IPS-NIHi7 (cell line): ENCODE results near the gene CHPT1.
A peak's percentile ranks its signal among the peaks of the same experiment; 100 is the strongest.
"Not testable (repeated sequence)": the region's sequence is repeated elsewhere in the genome, so short reads cannot be mapped to it uniquely, and the experiment has no call there.

Source experiments
- DNase-seq: peaks from one replicate; pipeline ENCODE4 v3.0.0; 2012; ENCODE audit warnings: mixed read lengths; ENCODE audit errors: extremely low spot score

Gene CHPT1

DNA sequence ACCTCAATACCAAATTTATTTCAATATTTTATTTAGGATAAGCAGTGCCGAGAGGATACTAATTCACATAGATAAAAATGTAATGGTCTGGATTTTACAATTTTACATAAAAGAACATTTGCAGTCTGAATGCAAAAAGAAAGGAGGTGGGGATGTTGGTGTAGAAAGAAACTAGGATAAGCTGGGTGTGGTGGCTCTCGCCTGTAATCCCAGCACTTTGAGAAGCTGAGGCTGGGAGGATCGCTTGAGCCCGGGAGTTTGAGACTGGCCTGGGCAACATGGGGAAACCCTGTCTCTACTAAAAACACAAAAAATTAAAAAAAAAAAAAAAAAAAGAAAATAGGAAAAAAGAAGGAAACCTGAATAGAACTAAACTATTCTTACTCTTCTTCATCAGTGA, 25.0 kb downstream of the CHPT1 start:
- no peak for DNase-seq

DNA sequence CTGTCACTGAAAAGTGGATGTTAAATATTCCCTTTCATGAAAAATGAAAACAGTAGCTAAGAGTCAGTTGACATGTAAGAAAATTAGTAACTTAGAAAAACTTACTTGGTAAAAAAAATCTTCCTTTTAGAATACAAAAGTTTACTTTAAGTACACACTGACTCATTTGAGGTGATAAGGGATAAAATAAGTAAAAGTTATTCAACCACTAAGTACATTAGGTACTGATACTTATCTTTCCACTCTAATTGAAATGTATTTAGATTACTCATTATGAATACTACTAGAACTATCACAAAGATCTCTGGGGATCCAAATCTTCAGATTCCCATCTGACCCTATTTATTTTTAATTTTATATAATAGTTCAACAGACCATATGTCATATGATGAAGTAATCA, 29.7 kb downstream of the CHPT1 start:
- no peak for DNase-seq

DNA sequence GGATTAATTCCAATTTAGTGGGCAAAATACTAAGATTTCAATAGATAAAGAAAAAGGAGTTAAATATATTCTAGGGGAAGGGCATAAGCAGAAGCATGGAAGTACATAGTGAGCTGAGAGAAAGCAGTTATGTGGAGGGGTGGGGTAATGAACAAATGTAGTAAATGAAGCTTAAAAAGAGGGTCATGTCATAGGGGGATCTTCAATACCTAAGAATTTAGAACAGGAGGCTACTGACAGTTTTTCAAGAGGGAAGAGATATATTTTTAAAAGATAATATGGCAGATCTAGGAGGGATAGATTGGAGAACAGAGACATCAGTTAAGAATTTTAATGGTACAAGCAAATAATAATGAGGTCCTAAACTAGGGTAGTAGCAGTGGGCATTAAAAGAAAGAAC, 32.4 kb downstream of the CHPT1 start:
- no peak for DNase-seq

DNA sequence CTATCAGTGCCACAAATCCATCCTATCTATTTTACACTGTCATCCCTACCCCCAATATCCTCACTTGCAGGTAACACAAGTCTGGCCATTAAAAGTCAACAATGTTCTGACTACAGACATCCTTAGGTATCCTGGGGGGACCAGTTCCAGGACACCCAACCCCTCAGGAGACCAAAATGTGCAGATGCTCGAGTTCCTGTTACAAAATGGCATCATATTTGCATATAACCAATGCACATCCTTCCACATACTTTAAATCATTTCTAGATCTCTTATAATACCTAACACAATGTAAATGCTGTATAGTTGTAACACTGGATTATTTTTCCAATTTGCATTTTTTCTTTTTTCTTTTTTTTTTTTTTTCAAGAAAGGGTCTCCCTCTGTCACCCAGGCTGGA, 34.9 kb downstream of the CHPT1 start:
- DNase-seq, result no peak

DNA sequence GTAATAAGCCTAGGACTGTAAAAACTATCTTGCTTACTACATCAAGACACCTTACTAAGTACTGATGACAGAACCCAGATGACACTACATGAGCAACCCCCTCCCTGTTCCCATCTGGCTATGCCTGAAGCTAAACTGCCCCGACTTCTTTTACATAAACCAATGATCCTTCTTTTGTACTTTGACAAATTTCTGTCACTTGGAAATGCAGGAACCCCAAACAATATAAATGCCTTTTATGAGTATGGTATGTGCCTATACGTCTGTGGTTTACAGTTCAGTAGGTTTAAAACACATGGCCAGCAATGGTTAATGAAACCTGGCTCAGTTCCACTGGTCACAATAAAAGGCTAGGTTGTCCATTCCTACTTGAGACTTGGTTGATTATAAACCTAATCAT, 35.7 kb downstream of the CHPT1 start:
- DNase-seq, result no peak

DNA sequence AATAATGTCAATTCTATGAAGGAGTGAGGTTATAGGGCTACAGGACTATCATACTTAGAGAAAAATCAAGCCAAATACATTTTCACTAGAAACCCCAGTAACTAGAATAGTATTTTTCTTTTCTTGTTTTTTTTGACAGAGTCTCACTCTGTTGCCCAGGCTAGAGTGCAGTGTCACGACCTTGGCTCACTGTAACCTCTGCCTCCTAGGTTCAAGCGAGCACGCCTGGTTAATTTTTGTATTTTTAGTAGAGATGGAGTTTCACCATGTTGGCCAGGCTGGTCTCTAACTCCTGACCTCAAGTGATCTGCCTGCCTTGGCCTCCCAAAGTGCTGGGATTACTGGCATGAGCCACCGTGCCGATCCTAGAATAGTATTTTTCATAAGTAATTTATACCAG, 37.0 kb downstream of the CHPT1 start:
- DNase-seq, result not testable (repeated sequence)

DNA sequence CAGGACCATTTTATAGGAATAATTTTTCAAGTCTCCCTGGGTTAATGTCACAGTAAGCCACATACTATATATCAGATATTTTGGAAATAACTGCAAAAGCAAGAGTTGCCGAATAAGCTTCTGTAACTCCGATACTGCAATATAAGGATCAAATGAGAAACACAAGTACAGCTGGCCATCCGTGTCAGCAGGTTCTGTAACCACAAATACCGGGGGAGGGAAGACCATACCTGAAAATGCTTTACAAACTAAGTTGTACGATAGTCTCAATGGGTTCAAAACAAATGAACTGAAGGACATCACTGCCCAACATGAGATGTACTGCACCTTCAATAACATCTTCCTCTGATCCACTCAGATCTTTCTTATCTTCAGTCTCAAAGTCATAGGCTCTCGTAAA, 40.0 kb downstream of the CHPT1 start:
- DNase-seq, result no peak

DNA sequence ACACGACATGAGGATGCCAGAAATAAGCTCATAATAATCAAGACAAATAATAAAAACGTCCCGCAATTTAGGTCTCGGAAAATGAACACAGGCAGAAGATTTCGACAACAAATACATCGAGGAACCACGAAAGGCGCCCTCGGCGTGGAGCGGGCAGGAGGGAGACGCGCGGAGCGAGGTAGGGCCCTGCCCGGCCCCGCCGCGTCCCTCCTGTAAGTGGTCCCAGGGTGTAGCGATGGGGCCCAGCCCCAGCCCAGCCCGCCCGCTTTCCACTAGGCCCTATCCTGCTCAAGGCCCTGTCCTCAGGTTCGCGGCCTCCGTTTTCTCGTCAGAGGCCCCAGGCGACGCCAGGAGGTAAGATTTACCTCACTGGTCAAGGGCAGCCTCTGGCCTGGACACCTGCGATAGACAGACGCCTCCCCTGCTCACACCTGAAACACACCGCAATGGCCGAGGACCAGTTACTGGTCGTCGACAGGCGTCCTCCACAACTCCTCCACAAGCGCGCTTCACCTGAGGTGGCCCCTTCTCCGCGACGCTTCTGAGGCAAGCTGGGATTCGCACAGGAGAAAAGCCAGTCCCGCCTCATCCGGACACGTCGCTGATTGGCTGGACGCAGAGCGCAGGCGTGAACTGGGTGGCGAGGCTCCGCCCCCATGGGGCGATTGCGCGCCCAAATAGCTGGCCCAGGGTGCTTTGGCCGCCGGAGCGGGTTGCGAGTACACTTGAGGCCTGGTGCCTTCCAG, 41.7 kb downstream of the CHPT1 start, which contains the start of gene SYCP3:
Gene SYCP3 (minus strand): TSS at position 543 of the 746 bp plus-strand sequence. CDS start 1,527 bp downstream, outside the sequence.
- no peak for DNase-seq

DNA sequence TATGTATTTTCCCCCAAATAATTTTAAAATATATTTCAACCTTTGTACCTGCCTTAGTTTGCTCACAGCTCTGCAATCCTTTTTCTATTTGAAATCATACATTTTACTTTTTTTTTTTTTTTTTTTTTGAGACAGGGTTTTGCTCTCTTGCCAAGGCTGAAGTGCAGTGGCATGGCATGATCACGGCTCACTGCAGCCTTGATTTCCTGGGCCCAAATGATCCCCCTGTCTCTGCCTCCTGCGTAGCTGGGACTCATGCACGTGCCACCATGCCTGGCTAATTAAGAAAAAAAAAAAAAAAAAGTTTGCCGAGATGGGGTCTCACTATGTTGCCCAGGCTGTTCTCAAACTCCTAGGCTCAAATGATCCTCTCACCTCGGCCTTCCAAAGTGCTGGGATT, 43.1 kb downstream of the CHPT1 start:
- DNase-seq, result no peak

DNA sequence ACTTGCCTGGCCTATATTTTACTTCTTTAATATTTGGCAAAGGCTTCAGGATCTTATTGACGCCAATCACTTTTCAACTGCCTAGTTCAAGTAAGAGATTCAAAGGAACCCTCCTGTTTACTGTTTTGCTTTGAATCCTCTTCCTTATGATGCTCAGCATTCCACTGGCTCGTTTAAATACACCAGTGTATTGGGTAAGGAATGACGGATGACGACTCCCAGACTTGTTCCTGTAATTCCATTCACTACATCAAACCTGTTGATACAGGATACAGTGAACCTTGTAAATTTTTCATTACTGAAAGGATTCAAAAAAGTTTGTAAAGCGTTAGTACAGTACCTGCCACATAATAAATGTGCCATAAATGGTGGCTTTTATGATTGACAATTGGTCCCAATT, 43.5 kb downstream of the CHPT1 start:
- DNase-seq, result no peak

DNA sequence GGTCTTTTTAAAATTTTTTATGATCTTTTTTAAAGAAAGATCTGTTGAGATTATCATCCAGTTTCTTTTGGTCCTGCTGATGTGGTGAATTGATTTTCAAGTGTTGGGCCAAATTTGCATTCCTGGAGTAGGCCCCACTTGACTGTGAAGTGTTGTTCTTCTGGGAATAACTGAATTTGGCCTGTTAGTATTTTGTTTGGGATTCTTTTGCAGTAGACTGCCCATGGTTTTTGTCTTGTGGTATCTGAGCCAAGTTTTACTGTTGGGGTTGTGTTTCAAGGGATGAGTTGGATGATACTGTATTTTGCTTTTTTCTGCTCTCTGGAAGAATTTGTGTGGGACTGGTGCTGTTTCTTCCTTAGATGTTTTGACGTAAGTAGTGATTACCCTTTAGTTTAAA, 45.8 kb downstream of the CHPT1 start:
- DNase-seq, result no peak

DNA sequence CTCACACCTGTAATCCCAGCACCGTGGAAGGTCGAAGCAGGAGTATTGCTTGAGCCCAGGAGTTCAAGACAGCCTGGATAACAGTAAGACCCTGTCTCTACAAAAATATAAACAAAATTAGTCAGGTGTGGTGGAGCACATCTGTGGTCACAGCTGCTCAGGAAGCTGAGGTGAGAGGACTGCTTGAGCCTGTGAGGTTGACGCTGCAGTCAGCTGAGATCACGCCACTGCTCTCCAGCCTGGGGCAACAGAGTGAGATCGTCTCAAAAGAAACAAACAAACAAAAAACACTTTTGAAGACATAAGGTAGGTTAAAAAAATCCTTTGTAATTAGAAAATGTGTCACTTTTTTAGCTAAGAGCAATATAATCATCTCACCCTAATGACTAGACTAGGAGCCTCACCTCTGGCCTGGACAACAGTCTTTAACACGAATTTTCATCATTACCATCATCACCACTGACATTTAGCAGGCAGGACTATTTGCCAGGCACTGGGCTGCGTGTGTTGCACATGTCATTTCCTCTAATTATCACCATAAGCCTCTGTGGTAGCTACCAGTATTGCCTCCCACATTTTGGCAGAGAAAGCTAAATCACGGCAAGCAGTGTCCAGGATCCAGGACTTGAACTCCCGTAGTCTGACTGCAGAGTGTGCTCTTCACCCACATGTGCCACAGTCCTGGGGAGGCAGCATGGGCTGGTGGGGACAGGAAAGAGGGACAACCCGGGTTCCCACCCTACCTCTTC, 46.5 kb downstream of the CHPT1 start:
- DNase-seq, result no peak

DNA sequence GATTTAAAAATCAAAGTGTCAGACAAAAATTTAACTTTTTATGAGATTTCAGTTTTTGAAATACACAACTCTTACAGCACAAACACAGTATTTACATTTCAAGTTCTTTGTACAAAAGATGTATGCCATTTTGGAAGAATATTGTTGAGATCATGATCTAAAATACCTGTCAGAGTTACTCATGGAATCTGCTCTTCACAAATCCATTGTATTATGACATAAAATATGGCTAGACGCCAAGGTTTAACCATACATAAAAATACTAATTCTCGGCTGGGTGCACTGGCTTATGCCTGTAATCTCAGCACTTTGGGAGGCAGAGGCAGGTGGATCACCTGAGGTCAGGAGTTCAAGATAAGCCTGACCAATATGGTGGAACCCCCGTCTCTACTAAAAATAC, 48.0 kb downstream of the CHPT1 start:
- no peak for DNase-seq

DNA sequence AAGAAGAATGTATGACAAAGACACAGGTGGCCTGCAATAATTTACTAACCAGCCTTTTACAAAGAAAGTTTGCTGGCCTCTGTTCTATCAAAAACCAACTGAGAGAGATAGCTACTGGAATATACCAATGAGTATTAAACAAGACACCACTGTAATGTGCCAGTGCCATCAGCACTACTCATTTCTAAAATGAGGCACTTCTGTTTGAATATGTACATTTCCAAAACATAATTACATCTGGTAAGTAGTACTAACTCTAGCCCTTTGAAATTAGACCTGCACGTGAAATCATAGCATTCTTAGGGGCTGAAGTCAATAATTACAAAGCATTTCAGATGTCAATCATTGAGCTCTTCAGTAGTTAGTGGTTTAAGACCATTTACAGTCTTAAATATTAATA, 48.8 kb downstream of the CHPT1 start:
- no peak for DNase-seq

DNA sequence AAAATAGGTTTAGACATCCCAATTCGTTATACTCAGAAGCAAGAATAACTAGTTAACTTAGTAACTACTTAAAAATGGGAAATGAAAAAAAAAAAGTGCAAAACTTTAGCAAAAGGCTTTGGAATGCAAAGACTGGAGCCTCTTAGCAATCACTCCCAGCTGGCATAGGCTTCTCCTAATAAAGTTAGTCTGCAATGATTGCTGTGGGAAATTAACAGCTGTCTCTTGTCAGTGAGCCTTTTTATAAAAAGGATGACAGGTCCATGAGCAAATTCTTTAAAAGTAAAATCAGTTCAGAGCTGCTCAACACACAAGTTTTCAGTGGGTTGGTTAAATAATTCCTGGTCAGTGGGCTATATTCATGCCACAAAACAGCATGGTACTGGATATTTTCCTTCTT, 49.2 kb downstream of the CHPT1 start:
- no peak for DNase-seq

DNA sequence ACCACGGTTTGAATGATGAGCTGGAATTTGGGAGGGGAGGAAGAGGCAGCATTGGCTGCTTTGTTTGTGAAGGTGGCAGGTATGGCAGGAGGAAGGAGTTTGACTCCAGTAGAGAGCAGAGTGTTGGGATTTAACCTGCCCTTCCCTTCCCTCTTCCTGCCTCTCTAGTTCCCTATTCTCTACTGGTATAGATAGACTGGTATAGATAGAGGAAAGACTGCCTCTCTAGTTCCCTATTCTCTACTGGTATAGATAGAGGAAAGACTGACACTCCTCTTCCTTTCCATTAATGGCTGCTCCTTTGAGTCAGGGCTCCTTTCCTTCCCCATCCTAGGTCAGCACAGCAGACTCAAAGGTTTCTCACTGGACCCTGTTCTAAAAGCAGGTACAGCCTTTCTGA, 50.3 kb downstream of the CHPT1 start:
- DNase-seq, result no peak

DNA sequence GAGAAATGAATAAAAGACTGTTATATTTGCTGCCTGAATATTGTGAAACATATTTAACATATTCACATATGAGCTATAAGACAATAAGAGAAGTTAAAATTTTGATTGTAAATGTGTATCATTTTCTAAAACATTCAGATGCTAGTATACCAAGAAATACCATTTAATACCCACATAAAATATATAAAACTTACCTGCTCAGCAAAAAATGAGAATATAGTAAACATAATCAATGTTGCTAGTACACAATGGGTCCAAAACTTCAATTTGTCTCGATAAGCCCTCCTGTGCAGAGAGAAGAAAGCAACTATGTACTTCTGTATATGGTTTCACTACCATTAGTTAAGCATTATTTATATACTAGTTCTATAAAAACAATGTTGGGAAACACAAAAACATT, 51.5 kb downstream of the CHPT1 start:
- no peak for DNase-seq

DNA sequence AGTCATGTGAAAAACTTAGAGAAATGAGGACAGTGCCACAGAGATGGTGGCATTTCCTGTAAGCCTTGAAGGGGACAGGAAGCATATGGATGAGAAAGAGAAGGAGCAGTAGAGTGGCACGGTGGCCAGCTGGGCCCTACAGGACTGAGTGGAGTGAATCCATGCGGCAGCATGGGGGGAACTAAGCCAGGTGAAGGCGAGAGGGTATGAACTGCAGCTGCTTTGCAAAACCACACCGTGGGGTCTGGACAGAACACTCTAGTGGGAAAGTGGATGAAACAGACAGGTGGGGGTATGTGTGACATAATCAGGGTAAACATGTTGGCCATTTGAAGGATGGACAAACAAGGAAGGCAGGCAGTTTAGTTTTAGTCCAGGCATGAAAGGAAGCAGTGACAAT, 52.2 kb downstream of the CHPT1 start:
- no peak for DNase-seq

DNA sequence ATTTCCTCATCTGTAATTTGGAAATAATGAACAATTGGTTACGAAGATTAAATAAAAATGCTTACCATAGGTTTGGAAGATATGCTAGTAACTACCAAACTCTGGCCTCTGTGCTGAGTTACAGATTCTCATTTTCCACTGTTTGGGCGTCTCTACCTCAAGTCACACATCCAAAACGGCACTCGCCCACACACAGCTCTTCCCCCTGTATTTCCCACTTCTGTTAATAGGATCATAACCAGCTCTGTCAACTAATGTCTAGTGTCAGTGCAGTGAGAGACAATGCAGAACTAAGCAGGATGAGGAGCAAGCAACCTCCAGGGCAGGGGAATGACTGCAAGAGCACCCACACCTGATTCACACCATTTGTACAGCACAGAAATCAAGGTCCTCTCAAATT, 52.7 kb downstream of the CHPT1 start:
- no peak for DNase-seq

DNA sequence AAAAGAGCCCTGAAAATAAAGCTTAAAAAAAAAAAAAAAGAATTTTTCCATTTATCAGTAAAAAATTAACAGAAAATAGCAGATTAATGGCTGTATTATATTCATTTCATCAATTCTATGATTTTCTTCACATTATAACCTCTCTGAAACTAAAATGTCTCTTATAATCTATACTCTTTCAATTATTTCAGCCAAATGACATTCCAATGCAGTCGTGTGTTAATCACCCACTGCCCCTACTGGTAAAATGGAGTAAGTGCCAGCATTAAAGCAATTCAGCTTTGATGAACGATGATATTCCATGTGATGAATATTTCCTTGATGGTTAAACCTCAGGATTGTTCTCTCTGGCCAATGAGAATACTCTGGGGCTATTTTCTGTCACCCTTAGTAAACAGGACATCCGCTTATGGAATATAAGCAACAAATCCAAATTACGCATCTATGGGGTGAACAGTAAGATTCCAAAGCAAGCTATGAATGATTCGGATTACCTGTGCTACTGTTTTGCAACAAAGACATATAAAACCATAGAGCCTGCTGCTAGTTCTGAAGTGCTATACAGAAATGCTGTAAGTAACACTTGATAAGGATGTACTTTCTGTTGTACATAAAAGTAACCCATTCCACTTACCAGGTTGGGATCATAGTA, 62.1 kb downstream of the CHPT1 start:
- peak; percentile 41 for DNase-seq

DNA sequence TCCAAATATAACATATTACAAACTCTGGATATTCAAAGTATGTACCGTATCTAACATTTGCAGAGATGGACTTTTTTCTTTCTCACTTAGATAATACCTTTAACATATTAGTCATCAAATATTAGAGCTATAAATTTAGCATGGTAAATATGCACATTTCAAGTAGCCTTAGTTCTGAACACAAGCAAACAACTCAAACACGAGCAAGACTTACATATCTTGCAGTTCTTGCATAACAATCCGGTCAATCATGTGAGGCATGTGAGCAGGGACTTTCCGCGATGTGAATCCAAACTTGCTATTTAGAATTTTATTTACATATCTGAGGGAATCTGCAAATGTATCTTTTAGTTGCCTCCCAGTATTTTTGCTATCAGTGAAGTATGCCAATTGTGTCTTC, 63.9 kb downstream of the CHPT1 start:
- DNase-seq, result no peak

DNA sequence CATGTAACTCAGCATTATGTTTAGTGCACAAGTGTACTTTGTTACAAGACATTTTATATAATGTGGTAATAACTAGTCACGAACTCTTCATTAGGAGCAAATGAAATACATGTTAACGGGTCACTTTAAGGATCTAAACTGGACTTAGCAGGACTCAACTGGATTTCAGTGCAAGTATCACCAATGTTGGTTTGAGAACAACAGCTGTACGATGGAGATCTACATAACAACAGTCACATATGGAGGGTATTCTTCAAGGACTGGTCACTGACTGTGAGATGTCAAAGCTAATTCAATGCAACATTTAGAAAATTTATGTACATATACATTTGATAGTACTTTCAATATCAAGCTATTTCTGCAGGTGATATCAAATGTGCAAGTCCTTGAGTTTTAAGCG, 64.3 kb downstream of the CHPT1 start:
- DNase-seq, result no peak
